Hepatocyte (in vitro differentiated cells): Measurements from ENCODE around the gene SLC9A5. TPM values are rescaled to one million over a fixed set of nuclear protein-coding genes. Genes with fewer than 3 reads are reported as not detected.

Experiments
- DNase-seq: peaks from one replicate; pipeline ENCODE4 v3.0.0-alpha.2; 2016; ENCODE audit warnings: low spot score
- H2AFZ ChIP-seq: fragments of 200-600 bp; sonication (generic); 2 replicates; pipeline ENCODE4 v1.6.0; 2016; ENCODE audit warnings: antibody characterized with exemption, mild to moderate bottlenecking
- H3K27ac ChIP-seq: fragments of 200-600 bp; sonication (generic); 2 replicates; pipeline ENCODE4 v1.5.1; 2016; ENCODE audit warnings: mild to moderate bottlenecking
- H3K27me3 ChIP-seq: fragments of 200-600 bp; sonication (generic); 2 replicates; pipeline ENCODE4 v1.6.1; 2016
- H3K36me3 ChIP-seq: fragments of 200-600 bp; sonication (generic); replicated peaks from 2 replicates; pipeline ENCODE4 v1.5.1; 2016; ENCODE audit warnings: low read depth; ENCODE audit not compliant: insufficient read depth
- H3K4me1 ChIP-seq: fragments of 200-600 bp; sonication (generic); 2 replicates; pipeline ENCODE4 v1.5.1; 2016; ENCODE audit warnings: mild to moderate bottlenecking, moderate library complexity; ENCODE audit not compliant: insufficient read depth
- H3K4me2 ChIP-seq: fragments of 200-600 bp; sonication (generic); 2 replicates; pipeline ENCODE4 v1.6.0; 2016
- H3K4me3 ChIP-seq: fragments of 200-600 bp; sonication (generic); 2 replicates; pipeline ENCODE4 v1.5.1; 2016; ENCODE audit warnings: mild to moderate bottlenecking
- H3K79me2 ChIP-seq: fragments of 200-600 bp; sonication (generic); 2 replicates; pipeline ENCODE4 v1.6.0; 2017; ENCODE audit warnings: mild to moderate bottlenecking
- H3K9me2 ChIP-seq: fragments of 200-600 bp; sonication (generic); replicated peaks from 2 replicates; pipeline ENCODE4 v1.6.0; 2017; ENCODE audit warnings: mild to moderate bottlenecking; ENCODE audit not compliant: insufficient read depth
- H3K9me3 ChIP-seq: fragments of 200-600 bp; sonication (generic); 2 replicates; pipeline ENCODE4 v1.5.1; 2016; ENCODE audit warnings: low read depth, mild to moderate bottlenecking
- H4K20me1 ChIP-seq: fragments of 200-600 bp; sonication (generic); 2 replicates; pipeline ENCODE4 v1.6.0; 2016; ENCODE audit warnings: mild to moderate bottlenecking; ENCODE audit not compliant: insufficient read depth, poor library complexity, severe bottlenecking
- CTCF ChIP-seq: fragments of 200-600 bp; sonication (generic); IDR thresholded peaks from 2 replicates; pipeline ENCODE4 v1.5.1; 2016; ENCODE audit warnings: antibody characterized with exemption, mild to moderate bottlenecking; ENCODE audit not compliant: poor library complexity
- EZH2 ChIP-seq: fragments of 200-600 bp; sonication (generic); IDR thresholded peaks from 2 replicates; pipeline ENCODE4 v1.6.1; 2016; ENCODE audit warnings: antibody characterized with exemption, mild to moderate bottlenecking, borderline replicate concordance
- EZH2phosphoT487 ChIP-seq: fragments of 200-600 bp; sonication (generic); IDR thresholded peaks from one replicate; pipeline ENCODE4 v1.6.1; 2018; ENCODE audit warnings: antibody characterized with exemption, mild to moderate bottlenecking, low read depth, moderate library complexity; ENCODE audit not compliant: unreplicated experiment, severe bottlenecking
- WGBS: methylation state at CpG from one replicate; pipeline ENCODE4 v1.1.6; 2016; ENCODE audit warnings: low lambda C conversion rate; ENCODE audit errors: missing lambda C conversion rate; 5-methylcytosine and 5-hydroxymethylcytosine counted together
- polyA plus RNA-seq: library from polyadenylated mRNA; unstranded; fragments of >200 nt; fragmentation: Nextera tagmentation; extraction: Ambion mirVana; gene quantifications from 2 replicates; pipeline ENCODE4 v1.2.1, GENCODE V29; 2016
- total RNA-seq: library from RNA; depleted of rRNA; stranded (reverse); fragments of >200 nt; gene quantifications from 2 replicates; pipeline ENCODE4 v1.2.3, GENCODE V29; 2014

Gene SLC9A5
- total and polyA plus RNA-seq, 2 experiments from 2014 or later, result 1.4 to 1.5 TPM

- no peaks in the 10 kb centered on the region for H4K20me1 ChIP-seq
- no peaks in the 10 kb centered on the region for H3K9me2 ChIP-seq
- no peaks in the 10 kb centered on the region for H3K9me3 ChIP-seq
- TF ChIP-seq CTCF (no peak), EZH2phosphoT487 (no peak), EZH2 (no peak)
- no peak for DNase-seq
- peaks cover 5% of the 10 kb centered on the region for H3K4me1 ChIP-seq
- WGBS, result 95% methylated on average over 18 of the region's 23 CpGs
- no peaks in the 10 kb centered on the region for H3K27me3 ChIP-seq
- H3K79me2 ChIP-seq, result no peaks in the 10 kb centered on the region
- H2AFZ ChIP-seq, result no peak overlapping the region
- H3K4me2 ChIP-seq, result no peak overlapping the region
- no peaks in the 10 kb centered on the region for H3K36me3 ChIP-seq
- H3K27ac ChIP-seq, result no peak overlapping the region
- no peak overlapping the region for H3K4me3 ChIP-seq
Observed at GRCh38 chr16:67202956-67203493, 45.8 kb upstream of the SLC9A5 start.

GRCh38 chr16:67204076-67204475 is 44.7 kb upstream of the SLC9A5 start:
- no peak overlapping the region for H3K4me2 ChIP-seq
- no peak overlapping the region for H3K27ac ChIP-seq
- 94% methylated on average over 4 of the region's 4 CpGs for WGBS
- H2AFZ ChIP-seq, result no peak overlapping the region
- no peak overlapping the region for H3K4me3 ChIP-seq
- H3K36me3 ChIP-seq, result no peaks in the 10 kb centered on the region
- no peaks in the 10 kb centered on the region for H3K79me2 ChIP-seq
- no peaks in the 10 kb centered on the region for H3K9me3 ChIP-seq
- no peaks in the 10 kb centered on the region for H3K9me2 ChIP-seq
- TF ChIP-seq EZH2phosphoT487 (no peak), CTCF (no peak), EZH2 (no peak)
- no peaks in the 10 kb centered on the region for H4K20me1 ChIP-seq
- no peak for DNase-seq
- H3K4me1 ChIP-seq, result no peaks in the 10 kb centered on the region
- H3K27me3 ChIP-seq, result no peaks in the 10 kb centered on the region

GRCh38 chr16:67206129-67206837 is 42.5 kb upstream of the SLC9A5 start:
- TF ChIP-seq CTCF (no peak), EZH2 (no peak), EZH2phosphoT487 (no peak)
- Histone ChIP-seq H3K27me3 (no peaks in the 10 kb centered on the region), H3K79me2 (no peaks in the 10 kb centered on the region), H3K9me2 (no peaks in the 10 kb centered on the region), H3K27ac (no peak overlapping the region), H2AFZ (no peak overlapping the region), H3K4me2 (no peak overlapping the region), H3K4me1 (no peaks in the 10 kb centered on the region), H4K20me1 (no peaks in the 10 kb centered on the region), H3K4me3 (no peak overlapping the region), H3K9me3 (no peaks in the 10 kb centered on the region), H3K36me3 (no peaks in the 10 kb centered on the region)
- no peak for DNase-seq
- WGBS, result 96% methylated on average over 8 of the region's 8 CpGs
